ENCODE data around the gene UNC13B.

DNA sequence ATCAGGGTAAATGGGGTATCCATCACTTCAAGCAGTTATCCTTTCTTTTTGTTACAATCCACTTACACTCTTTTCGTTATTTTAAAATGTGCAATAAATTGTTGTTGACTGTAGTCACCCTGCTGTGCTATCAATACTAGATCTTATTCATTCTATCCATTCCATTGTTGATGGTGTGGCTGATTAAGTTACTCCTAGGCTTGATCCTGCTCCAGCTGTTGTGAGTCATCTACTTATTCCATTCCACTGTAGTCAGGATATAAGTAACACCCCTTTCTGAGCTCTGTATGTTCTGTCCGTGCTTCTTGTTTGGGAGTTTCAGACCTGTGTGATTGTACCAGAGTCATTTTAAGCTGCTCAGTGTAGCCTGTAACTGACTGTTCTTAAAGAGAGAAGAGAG lies 205.6 kb downstream of the UNC13B start:
- TF ChIP-seq EZH2 (IDR thresholded peaks at IDR 0.05; ENCODE audit: borderline replicate concordance, low read depth, low read length, severe bottlenecking): no peak
- TF ChIP-seq CTCF (IDR thresholded peaks at IDR 0.05; ENCODE audit: extremely low read depth in 1 of 2, insufficient read depth in 1 of 2, low read depth in 1 of 2, low read length in 2 of 2): no peak
- TF ChIP-seq GATA2 (IDR thresholded peaks at IDR 0.05; ENCODE audit: insufficient read depth, insufficient read length, low read depth, low read length): peak; percentile 95
- peak; percentile 40 for TF ChIP-seq POLR2AphosphoS5 (IDR thresholded peaks at IDR 0.05; ENCODE audit: insufficient read depth, low read depth, low read length)
- no peak for TF ChIP-seq POLR2A (IDR thresholded peaks at IDR 0.05; ENCODE audit: low read depth, low read length)
- TF ChIP-seq JUN (IDR thresholded peaks at IDR 0.05; ENCODE audit: borderline replicate concordance, insufficient read depth, insufficient read length, low read depth): peak; percentile 85
- TF ChIP-seq, protein P1, sequence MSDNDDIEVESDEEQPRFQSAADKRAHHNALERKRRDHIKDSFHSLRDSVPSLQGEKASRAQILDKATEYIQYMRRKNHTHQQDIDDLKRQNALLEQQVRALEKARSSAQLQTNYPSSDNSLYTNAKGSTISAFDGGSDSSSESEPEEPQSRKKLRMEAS (IDR thresholded peaks at IDR 0.05; ENCODE audit: insufficient read depth, insufficient read length): no peak

All from endothelial cell of umbilical vein (primary cell).